Stimulated activated CD8-positive, alpha-beta memory T cell treated with anti-CD3 and anti-CD28 coated beads, Interleukin-12 subunit alpha, Interleukin-12 subunit beta, amount 100 ng/mL, for 1 hour (primary cell): Measurements from ENCODE around the gene FGA.
"Not testable (repeated sequence)": the region's sequence is repeated elsewhere in the genome, so short reads cannot be mapped to it uniquely, and the experiment has no call there.

Experiments
- DNase-seq: peaks from one replicate; pipeline ENCODE4 v3.0.0-alpha.2; 2020; ENCODE audit warnings: low read depth

Gene FGA

GRCh38 chr4:154606728-154607723 is 16.5 kb upstream of the FGA start:
- DNase-seq, result no peak

DNA sequence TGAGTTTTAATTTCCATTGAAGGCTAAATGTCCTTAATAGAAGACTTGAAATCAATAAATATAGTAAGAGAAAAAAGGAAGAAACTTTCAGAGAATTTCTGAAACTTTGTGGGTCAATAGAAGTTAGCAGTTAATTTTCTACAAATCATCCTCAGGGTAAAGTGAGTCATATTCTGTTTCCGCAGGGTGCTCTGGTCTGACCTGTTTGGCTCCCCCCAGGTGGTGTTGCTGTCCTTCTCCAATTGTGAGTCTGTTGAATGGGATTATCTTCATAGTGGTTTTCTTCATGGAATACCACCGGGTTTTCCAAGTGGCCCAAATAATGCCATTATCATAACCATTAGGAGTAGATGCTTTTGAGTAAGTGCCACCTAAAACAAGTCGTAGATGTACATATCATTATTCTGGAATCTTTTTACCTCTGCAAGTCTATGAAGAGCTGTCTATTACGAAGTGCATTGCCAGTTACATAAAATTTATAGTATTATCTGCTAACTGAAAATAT is 14.2 kb upstream of the FGA start:
- no peak for DNase-seq

GRCh38 chr4:154603033-154603943 is 12.7 kb upstream of the FGA start:
- no peak for DNase-seq

DNA sequence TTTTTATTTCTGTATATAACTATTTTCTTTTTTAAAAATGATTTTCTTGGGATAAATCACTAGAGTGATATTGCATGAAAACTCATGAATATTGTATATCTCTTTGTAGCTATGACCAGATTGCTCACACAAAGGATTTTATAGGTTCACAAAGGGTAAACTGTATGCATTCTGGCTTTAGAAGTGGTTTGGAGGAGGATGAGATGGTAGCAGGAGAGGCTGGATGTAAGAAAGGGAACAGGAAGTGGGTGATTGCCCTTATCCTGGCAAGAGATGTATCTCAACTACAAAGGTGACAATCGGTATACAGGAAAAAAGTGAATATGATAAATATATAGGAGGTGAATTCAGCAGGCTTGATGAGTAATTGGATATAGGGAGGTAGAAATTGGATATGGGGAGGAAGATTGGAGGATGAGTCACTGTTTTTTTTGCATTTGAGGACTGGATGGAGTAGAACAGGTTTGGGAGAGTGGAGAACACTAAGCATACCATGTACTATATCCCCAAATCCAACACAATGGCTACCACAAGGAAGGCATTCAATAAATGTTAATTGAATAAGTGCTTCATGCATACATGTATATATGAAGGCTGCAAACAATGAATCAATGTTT is 12.0 kb upstream of the FGA start:
- no peak for DNase-seq

DNA sequence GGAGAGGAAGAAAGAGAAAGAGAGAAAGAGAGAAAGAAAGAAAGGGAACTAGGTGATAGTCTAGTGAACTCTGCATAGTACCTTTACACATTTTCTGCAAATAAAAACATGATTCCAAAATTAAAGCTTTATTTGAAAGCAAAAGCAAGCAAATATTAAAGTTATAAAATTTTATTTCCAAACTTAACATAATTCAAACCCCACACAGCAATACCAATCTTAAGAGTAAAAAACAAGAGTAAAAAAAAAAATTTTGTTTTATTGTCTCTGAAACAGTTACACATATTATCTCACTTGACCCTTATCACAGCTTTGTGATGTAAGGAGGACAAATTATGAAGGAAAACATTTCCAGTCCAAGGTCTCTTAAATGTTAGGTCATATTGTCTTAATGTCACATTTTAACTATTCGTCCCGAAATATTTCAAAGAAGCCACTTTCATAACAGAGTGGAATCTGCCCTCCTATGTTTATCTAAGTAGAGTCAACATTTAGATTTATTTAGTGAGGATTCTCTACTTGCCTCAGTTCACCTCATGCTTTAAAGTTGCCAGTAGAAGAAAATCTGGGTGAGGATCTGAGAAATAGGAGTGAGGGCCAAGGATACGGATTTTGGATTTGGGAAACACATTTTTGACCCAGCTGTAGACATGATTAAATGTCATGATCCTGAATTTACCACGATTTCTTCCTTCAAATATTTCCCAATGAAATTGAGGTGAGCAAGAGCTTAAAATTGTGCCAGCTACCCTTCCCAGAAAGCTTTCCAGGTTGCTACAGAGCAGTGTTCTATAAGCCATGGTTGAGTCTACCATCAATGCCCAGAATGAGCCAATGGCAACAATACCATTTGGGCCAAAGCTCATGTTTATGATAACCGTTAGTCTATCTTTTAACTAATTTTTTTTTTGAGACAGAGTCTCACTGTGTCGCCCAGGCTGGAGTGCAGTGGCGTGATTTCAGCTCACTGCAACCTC is 7.5 kb upstream of the FGA start:
- no peak for DNase-seq

DNA sequence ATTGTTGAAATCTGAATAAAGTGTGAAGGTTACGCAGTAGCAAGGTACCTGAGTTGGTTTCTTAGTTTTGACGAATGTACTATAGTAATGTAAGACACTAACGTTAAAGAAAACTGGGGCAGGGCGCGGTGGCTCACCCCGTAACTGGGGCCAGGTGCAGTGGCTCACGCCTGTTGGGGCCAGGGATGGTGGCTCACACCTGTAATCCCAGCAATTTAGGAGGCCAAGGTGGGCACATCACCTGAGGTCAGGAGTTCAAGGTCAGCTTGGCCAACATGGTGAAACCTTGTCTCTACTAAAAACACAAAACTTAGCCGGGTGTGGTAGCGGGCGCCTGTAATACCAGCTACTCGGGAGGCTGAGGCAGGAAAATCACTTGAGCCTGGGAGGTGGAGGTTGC is 6.7 kb upstream of the FGA start:
- DNase-seq, result not testable (repeated sequence)

DNA sequence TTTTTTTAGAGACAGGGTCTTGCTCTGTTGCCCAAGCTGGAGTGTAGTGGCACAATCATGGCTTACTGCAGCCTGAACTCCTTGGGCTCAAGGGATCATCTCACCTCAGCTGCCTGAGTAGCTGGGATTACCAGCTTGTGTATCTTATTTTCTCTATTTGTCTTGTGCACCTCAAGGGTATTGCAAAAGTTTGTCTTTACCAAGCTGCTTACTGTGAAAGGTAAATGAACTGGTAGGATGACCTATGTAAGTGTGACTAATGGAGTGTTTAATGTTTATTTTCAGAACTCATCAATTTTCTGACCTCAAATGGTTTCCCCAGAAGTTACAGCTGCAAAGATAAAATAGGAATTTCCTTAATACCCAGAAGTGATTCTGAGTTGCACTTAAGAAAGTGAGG is 5.3 kb upstream of the FGA start:
- DNase-seq, result no peak

DNA sequence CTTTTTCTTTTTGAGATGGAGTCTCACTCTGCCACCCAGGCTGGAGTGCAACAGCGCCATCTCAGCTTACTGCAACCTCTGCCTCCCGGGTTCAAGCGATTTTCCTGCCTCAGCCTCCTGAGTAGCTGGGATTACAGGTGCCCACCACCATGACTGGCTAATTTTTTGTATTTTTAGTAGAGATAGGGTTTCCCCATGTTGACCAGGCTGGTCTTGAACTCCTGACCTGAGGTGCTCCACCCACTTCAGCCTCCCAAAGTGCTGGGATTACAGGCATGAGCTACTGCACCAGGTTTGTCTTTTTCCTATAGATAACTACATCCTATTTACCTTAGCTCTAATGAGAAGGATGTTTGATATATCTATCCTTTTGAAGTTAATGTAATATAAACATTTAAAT is 3.8 kb upstream of the FGA start:
- not testable (repeated sequence) for DNase-seq

DNA sequence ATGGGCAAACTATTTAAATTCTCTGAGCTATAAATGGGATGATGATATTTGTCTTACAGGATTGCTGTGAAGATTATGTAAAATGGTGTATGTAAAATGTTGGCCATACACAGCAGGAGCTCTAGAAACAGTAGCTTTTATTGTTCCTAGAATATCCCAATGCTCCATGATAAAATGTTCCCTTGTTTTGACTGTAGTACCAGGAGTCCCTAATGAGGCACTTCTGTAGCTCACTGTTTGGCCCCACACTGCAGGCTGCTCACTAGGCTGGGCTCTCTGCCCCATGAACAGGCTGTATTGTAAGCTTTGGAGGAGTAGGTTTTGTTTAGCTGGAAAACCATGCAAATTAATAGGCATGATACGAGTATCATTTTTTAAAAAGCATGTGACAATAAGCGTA is 3.3 kb upstream of the FGA start:
- no peak for DNase-seq

DNA sequence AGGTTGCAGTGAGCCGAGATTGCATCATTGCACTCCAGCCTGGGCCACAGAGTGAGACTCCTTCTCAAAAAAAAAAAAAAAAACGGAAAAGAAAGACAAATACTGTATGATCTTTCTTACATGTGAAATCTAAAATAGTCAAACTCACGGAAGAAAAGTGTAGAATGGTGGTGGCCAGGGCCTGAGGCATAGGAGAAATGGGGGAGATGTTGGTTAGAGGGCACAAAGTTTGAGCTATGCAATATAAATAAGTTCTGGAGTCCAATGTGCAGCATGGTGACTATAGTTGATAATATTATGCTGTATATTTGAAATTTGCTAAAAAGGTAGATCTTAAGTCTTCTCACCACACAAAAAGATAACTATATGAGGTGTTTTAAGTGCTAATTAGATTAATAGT is 1.3 kb upstream of the FGA start:
- DNase-seq, result no peak

DNA sequence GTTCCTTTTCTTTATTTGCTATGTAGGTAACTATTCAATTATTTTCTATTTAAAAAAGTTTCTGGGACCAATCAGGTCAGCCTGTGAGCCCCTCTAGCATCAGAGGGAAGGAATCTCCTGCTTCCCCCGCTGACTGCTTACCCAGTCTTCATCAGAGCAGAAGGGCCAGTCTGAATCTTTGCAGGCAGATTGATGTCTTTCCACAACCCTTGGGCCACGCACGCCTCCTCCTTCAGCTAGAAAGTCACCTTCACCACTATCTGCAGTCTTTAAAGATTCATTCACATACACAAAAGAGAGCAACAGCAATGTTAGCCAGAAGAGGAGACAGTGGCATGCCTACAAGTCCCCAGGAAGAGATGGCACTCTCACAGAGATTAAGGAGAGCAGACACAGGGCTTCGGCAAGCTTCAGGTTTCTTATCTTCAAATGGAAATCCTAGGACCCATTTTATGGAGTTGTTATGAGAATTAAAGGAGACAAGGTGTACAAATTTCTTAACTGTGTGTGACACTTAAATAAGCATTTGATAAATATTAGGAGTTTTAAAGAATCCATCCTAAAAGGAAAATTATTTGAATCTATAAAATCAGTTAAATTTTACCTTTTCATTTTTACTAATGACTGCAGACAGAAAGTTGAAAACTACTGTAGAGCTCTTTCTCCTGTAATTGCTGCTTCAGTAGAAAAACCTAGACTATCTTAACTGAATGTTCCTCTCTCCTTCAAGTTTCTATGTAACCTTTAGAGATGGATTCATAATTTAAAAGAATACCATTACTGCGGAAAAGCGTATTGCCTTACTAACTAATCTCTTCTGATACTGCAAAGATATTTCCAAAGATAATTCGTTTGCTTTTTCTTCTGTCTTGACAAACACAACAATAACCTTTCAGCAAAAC is 995 bp downstream of the FGA start:
- no peak for DNase-seq

- DNase-seq, result no peak
Observed at GRCh38 chr4:154588198-154588597, 2.3 kb downstream of the FGA start.

DNA sequence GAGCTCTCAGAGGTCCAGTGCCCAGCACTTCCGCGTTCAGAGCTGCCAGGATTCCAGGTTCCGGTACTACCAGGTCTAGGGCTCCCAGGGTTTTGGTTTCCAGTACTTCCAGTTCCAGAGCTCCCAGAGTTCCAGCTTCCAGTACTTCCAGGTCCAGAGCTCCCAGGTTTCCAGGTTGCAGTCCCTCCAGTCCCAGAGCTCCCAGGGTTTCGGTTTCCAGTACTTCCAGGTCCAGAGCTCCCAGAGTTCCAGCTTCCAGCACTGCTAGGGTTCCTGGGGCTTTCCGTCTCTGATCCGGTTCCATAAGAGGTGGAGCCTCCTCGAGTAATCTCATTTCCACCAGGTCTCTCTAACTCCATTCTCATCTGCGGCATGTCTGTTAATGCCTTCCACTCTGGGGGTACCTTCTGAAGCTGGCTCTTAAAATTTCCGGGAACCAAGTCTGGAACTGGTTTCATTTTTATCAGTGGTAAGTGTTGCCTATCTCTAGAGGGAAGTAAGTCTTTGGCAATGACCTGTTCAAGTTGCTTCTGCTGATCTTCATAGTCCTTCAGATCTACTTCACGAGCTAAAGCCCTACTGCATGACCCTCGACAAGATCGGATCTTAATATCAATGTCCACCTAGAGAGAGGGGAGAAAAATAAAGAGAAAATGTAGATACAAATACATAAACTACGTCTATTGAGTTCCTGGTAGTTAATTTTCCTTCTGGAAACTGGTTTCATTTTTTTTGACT is 4.1 kb downstream of the FGA start:
- no peak for DNase-seq

GRCh38 chr4:154585369-154586018 is 5.0 kb downstream of the FGA start:
- no peak for DNase-seq

DNA sequence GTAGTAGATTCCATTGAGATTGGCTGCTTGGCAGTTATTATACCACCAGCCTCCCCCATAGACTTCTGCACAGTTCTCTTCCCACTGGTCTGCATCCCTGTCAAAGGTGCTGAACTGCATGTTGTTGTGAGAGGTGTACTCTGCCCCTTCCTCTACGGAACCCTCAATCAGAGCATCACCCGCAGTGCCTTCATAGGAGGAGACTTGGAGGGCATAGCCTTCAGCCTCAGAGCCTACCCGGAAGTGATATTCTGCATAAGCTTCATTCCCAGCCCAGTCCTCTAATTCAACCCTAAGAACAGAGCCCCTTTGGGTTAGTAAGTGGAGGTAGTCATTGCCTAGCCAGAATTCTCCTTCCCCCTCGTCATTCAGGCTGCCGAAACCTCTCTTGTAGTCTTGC is 6.3 kb downstream of the FGA start:
- no peak for DNase-seq

DNA sequence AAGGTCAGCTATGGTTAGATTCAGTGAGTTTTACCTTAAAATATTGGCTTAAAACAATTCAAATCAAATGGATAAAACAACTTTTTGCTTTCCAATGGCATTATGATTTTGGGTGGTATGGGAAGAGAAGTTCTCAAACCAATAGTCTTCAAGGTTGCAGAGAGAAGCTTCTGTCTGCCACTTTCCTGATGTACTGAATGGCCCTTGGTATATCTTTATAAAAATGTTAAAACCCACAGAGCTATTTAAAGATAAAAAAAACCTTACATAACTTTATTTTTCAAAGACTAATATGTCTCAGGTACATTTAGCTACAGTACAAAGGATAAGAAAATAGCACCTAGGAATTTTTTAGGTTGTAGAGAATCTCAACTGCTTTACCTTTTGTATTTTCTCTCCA is 6.9 kb downstream of the FGA start:
- DNase-seq, result no peak

GRCh38 chr4:154583230-154583629 is 7.3 kb downstream of the FGA start:
- no peak for DNase-seq

- no peak for DNase-seq
Observed at GRCh38 chr4:154582723-154583122, 7.8 kb downstream of the FGA start.

- DNase-seq, result no peak
Observed at GRCh38 chr4:154579927-154580326, 10.6 kb downstream of the FGA start.
